Measurements from ENCODE around the gene S1PR1. TPM values are rescaled to one million over a fixed set of nuclear protein-coding genes. Genes with fewer than 3 reads are reported as not detected.
"Not testable (repeated sequence)": the region's sequence is repeated elsewhere in the genome, so short reads cannot be mapped to it uniquely, and the experiment has no call there.

The S1PR1 gene
- total RNA-seq, 1 donor from 2014 or later, result 0.29 TPM

DNA sequence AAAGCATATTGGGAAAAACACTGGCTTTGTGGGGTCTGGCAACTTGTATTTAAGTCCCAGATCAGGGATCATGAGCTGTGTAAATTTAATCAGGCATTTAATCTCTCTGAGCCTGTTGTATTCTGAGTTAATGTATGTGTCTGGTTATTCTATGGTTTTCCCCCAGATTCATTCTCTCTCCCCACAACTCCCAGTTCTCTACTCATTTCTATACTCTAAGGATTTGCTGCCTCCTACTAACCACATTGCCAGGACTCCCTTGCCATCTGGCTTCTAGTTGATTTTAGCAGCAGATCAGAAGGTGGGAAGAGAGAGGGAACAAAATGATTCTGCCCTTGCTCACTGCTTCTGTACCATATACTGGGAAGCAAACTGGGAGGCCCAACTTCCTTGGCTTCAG is 31.4 kb upstream of the S1PR1 start:
- no peak for DNase-seq (ENCODE audit: low read depth)
- H3K4me3 ChIP-seq (ENCODE audit: low read depth, low read length), result no peak overlapping the region
- no peak for TF ChIP-seq CTCF (conservative IDR thresholded peaks at IDR 0.05; ENCODE audit: low read depth, low read length)

DNA sequence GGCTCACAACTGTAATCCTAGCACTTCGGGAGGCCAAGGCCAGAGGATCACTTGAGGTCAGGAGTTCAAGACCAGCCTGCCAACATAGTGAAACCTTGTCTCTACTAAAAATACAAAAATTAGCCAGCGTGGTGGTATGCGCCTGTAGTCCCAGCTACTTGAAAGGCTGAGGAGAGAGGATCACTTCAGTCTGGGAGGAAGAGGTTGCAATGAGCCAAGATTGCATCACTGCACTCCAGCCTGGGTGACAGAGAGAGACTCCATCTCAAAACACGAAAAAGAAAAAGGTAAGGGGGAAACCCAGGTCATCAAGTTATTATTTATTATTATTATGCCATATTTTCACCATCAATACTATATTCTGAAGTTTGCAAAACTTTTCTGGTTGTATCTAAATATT is 30.7 kb upstream of the S1PR1 start:
- not testable (repeated sequence) for DNase-seq (ENCODE audit: low read depth); H3K4me3 ChIP-seq (ENCODE audit: low read depth, low read length)

- DNase-seq (ENCODE audit: low read depth), result not testable (repeated sequence)
These were observed 29.5 kb upstream of the S1PR1 start for GRCh38 chr1:101207271-101207670.

GRCh38 chr1:101207891-101208290 is 28.9 kb upstream of the S1PR1 start:
- H3K4me3 ChIP-seq (ENCODE audit: low read depth, low read length), result no peak overlapping the region
- TF ChIP-seq CTCF (conservative IDR thresholded peaks at IDR 0.05; ENCODE audit: low read depth, low read length), result no peak
- no peak for DNase-seq (ENCODE audit: low read depth)

More at GRCh38 chr1:101207271-101207670, 29.5 kb upstream of the S1PR1 start:
- not testable (repeated sequence) for H3K4me3 ChIP-seq (ENCODE audit: low read depth, low read length)

- DNase-seq (ENCODE audit: low read depth), result no peak
- TF ChIP-seq CTCF (conservative IDR thresholded peaks at IDR 0.05; ENCODE audit: low read depth, low read length), result no peak
- H3K4me3 ChIP-seq (ENCODE audit: low read depth, low read length), result no peak overlapping the region
These were observed 21.3 kb upstream of the S1PR1 start for GRCh38 chr1:101215363-101216011.

DNA sequence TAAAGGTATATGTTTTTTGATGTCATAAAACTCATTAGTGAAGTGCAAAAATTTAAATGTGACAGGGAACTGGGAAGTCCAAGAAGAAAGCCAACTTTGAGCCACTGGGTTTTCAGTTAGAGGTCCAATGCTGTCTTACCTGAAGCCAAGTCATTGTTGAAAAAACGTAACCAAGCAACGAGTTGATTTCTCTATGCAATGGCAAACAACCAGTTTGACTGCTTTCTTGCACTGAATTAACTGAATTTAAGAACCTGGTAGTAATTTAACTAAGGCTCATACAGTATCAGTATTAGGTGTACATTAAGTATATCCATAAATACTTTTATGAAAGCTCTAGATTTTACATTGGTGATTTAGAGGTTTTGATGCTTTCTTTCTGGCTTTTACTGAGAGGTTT is 20.2 kb upstream of the S1PR1 start:
- no peak for TF ChIP-seq CTCF (conservative IDR thresholded peaks at IDR 0.05; ENCODE audit: low read depth, low read length)
- no peak for DNase-seq (ENCODE audit: low read depth)
- no peak overlapping the region for H3K4me3 ChIP-seq (ENCODE audit: low read depth, low read length)

DNA sequence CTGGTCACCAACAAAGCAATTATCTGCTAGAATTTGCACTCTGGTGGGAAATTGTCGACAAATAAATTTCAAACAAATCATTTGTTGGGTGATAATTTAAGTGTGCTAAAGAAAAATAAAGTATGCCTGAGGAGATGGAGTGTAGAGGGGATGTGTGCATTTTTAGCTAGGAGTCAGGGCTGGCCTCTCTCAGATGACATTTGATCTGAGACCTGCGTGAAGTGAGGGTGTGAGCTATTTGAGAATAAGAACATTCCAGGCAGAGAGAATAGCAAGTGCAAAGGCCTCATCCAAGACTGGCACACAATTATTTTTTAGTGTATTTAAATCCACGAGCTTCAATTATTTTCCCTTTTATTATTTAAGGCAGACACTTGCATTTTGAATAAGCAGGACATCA is 19.7 kb upstream of the S1PR1 start:
- H3K4me3 ChIP-seq (ENCODE audit: low read depth, low read length), result no peak overlapping the region
- DNase-seq (ENCODE audit: low read depth), result no peak
- no peak for TF ChIP-seq CTCF (conservative IDR thresholded peaks at IDR 0.05; ENCODE audit: low read depth, low read length)

- H3K4me3 ChIP-seq (ENCODE audit: low read depth, low read length); DNase-seq (ENCODE audit: low read depth): not testable (repeated sequence)
These were observed 17.9 kb upstream of the S1PR1 start for GRCh38 chr1:101218968-101219367.
